HepG2 (cell line): ENCODE data around the gene PDE2A. TPM values are rescaled to one million over a fixed set of nuclear protein-coding genes. Genes with fewer than 3 reads are reported as not detected.

ENCODE experiments used
- ATAC-seq: fragments of 200-7000 bp; cut with Tn5 transposase; 3 replicates; pipeline ENCODE4 v1.9.1; 2020; ENCODE audit warnings: mild to moderate bottlenecking, moderate library complexity
- BruUV-seq: library from RNA; stranded (reverse); fragments of 400-500 nt; replicated peaks from 2 replicates; lab custom pipeline; 2021; lab: Mats Ljungman, UMichigan
- CTCF ChIA-PET: fragments of 300-600 bp; formaldehyde crosslinking; extraction: SDS; loops from one replicate; lab custom pipeline; 2021; ENCODE audit warnings: low total read pairs, inconsistent platforms, low intra/inter-chr PET ratio; lab: Yijun Ruan, JAX
- POLR2A ChIA-PET: fragments of 350-600 bp; sonication (Branson Sonifier 250); formaldehyde crosslinking; loops from one replicate; lab custom pipeline; 2020; ENCODE audit warnings: antibody characterized with exemption, inconsistent platforms; lab: Yijun Ruan, JAX
- DNase-seq: peaks from one replicate; pipeline ENCODE4 v3.0.0-alpha.2; 2015; ENCODE audit warnings: low spot score
- FAIRE-seq: peaks from 3 replicates; lab custom pipeline; 2011; peaks lifted over from hg19 to GRCh38; lab: Jason Lieb, UNC
- H2AFZ ChIP-seq: one replicate; pipeline ENCODE4 v1.6.1; 2011; ENCODE audit warnings: low read length, inconsistent platforms
- H3K27ac ChIP-seq: fragments of 300-600 bp; 3 replicates; pipeline ENCODE4 v1.8.0; 2011; ENCODE audit warnings: mixed run types, mild to moderate bottlenecking, mixed read lengths, low read length, inconsistent platforms; ENCODE audit not compliant: insufficient read depth; ENCODE audit errors: extremely low read length
- H3K27me3 ChIP-seq, 2 experiments: fragments of 200-600 bp in 1 of 2; 2 replicates in 1 of 2; 3 replicates in 1 of 2; pipeline versions ENCODE4 v1.6.0 to v1.8.0; 2011; ENCODE audit warnings: low read length in 2 of 2, mild to moderate bottlenecking in 2 of 2, moderate library complexity in 2 of 2, inconsistent platforms in 1 of 2; ENCODE audit not compliant: insufficient read depth in 2 of 2, control insufficient read depth in 1 of 2
- H3K36me3 ChIP-seq, 2 experiments: fragments of 200-600 bp in 1 of 2; replicated peaks in 1 of 2; 2 replicates in 1 of 2; 3 replicates in 1 of 2; pipeline versions ENCODE4 v1.5.1 to v1.8.0; 2011; ENCODE audit warnings: low read length in 2 of 2, inconsistent platforms in 1 of 2; ENCODE audit not compliant: insufficient read depth in 2 of 2, control insufficient read depth in 1 of 2
- H3K4me1 ChIP-seq: 2 replicates; pipeline ENCODE4 v1.5.1; 2012; ENCODE audit warnings: low read length, inconsistent platforms; ENCODE audit not compliant: insufficient read depth
- H3K4me2 ChIP-seq: 2 replicates; pipeline ENCODE4 v1.6.0; 2011; ENCODE audit warnings: low read depth, low read length, inconsistent platforms
- H3K4me3 ChIP-seq, 3 experiments: fragments of 200-600 bp in 1 of 3; sonication (generic), shearing (Covaris generic) in 1 of 3; replicated peaks in 1 of 3; 2 replicates each; pipeline ENCODE4 v1.5.1; 2011 to 2016; ENCODE audit warnings: low read length in 3 of 3, inconsistent platforms in 2 of 3, low read depth in 2 of 3, mild to moderate bottlenecking in 2 of 3, control low read depth in 1 of 3, mixed read lengths in 1 of 3; ENCODE audit not compliant: insufficient read depth in 1 of 3
- H3K79me2 ChIP-seq: one replicate; pipeline ENCODE4 v1.6.1; 2011; ENCODE audit warnings: low read length, inconsistent platforms; ENCODE audit not compliant: insufficient read depth
- H3K9ac ChIP-seq: 2 replicates; pipeline ENCODE4 v1.6.0; 2011; ENCODE audit warnings: mild to moderate bottlenecking, low read depth, low read length, inconsistent platforms; ENCODE audit not compliant: insufficient read depth
- H3K9me3 ChIP-seq: 2 replicates; pipeline ENCODE4 v1.5.1; 2012; ENCODE audit warnings: mild to moderate bottlenecking, low read length
- H4K20me1 ChIP-seq: 2 replicates; pipeline ENCODE4 v1.6.0; 2011; ENCODE audit warnings: inconsistent platforms, mild to moderate bottlenecking, low read length, moderate library complexity; ENCODE audit not compliant: insufficient read depth
- ELF4 ChIP-seq: sonication (generic); formaldehyde crosslinking; IDR thresholded peaks from 2 replicates; pipeline ENCODE4 v1.5.0; 2020; ENCODE audit warnings: missing genetic modification reagents, mild to moderate bottlenecking, moderate library complexity, borderline replicate concordance
- FOXA3 ChIP-seq: IDR thresholded peaks from 2 replicates; pipeline ENCODE4 v1.6.1; 2016; ENCODE audit warnings: missing genetic modification reagents, missing compliant biosample characterization
- KLF11 ChIP-seq: IDR thresholded peaks from 2 replicates; pipeline ENCODE4 v1.6.1; 2016; ENCODE audit warnings: missing compliant biosample characterization
- SIN3B ChIP-seq: fragments of 150-350 bp; IDR thresholded peaks from 2 replicates; pipeline ENCODE4 v1.6.1; 2014; ENCODE audit warnings: low read length
- SMC3 ChIP-seq: IDR thresholded peaks from 2 replicates; pipeline ENCODE4 v1.6.1; 2011; ENCODE audit warnings: low read length, improper control_type of control experiment
- THYN1 ChIP-seq: sonication (generic); formaldehyde crosslinking; IDR thresholded peaks from 2 replicates; pipeline ENCODE4 v1.8.1; 2023; ENCODE audit warnings: low read depth, mild to moderate bottlenecking, moderate library complexity, missing genetic modification reagents, borderline replicate concordance
- ZNF441 ChIP-seq: sonication (generic); formaldehyde crosslinking; IDR thresholded peaks from 2 replicates; pipeline ENCODE4 v1.7.0; 2021; ENCODE audit warnings: missing genetic modification reagents, borderline replicate concordance
- ZNF574 ChIP-seq: sonication (generic); formaldehyde crosslinking; IDR thresholded peaks from 2 replicates; pipeline ENCODE4 v1.4.0; 2020; ENCODE audit warnings: missing genetic modification reagents
- WGBS: methylation state at CpG from one replicate; pipeline ENCODE4 v1.1.6; 2017; ENCODE audit warnings: low lambda C conversion rate; 5-methylcytosine and 5-hydroxymethylcytosine counted together
- in situ Hi-C: cut with HindIII; loops from 2 replicates; pipeline ENCODE4 v1.10.0; 2017; ENCODE audit warnings: low pct_unique_long_range_greater_than_20kb; ENCODE audit not compliant: extremely low pct_ligation_motif_present
- intact Hi-C: fragments of 100-400 bp; cut with micrococcal nuclease; formaldehyde crosslinking; loops from one replicate; pipeline ENCODE4 v1.10.0; 2022; ENCODE audit not compliant: unreplicated experiment
- polyA plus RNA-seq, 8 experiments: library from polyadenylated mRNA; depleted of rRNA in 3 of 8; stranded (reverse) in 7 of 8; unstranded in 1 of 8; fragments of >200 nt; fragmentation: Illumina TruSeq in 4 of 8; extraction: Trizol in 4 of 8; gene quantifications; 2 replicates each; pipeline versions ENCODE4 v1.2.1 to v1.2.3, GENCODE V29; 2011 to 2016; ENCODE audit warnings: low read depth in 4 of 8, missing spikeins in 1 of 8, mixed read lengths in 1 of 8; ENCODE audit not compliant: insufficient read depth in 1 of 8
- total RNA-seq, 5 experiments: library from RNA; depleted of rRNA; stranded (reverse); fragments of >200 nt; fragmentation: Illumina TruSeq; extraction: Trizol; gene quantifications; 2 replicates each; pipeline ENCODE4 v1.2.3, GENCODE V29; 2016; ENCODE audit warnings: low read depth in 1 of 5

The PDE2A gene
- total and polyA plus RNA-seq, 2 of the 13 experiments (the other 11 are each of a cell fraction or from before 2014, with no cell fraction given), result 3.1 TPM; not detected in 1

GRCh38 chr11:72720784-72721183, 46.6 kb upstream of the PDE2A start (continued):
- TF ChIP-seq FOXA3, result no peak
- no peak for TF ChIP-seq THYN1 (CRISPR knock-in tag)
- TF ChIP-seq ELF4 (CRISPR knock-in tag), result no peak
- TF ChIP-seq, all 625 proteins: peak for 0

- Histone ChIP-seq H3K9me3 (no peaks in the 10 kb centered on the region), H3K79me2 (peaks cover 45% of the 10 kb centered on the region), H4K20me1 (peaks cover 14% of the 10 kb centered on the region; the same call in 1 of the 2 replicates), H3K36me3 (peaks cover 50 to 89% of the 10 kb centered on the region in 2 experiments; a peak in 4 of 5 replicates), H3K9ac (no peak overlapping the region), H3K27ac (no peak overlapping the region), H3K27me3 (no peaks in the 10 kb centered on the region), H2AFZ (no peak overlapping the region), H3K4me1 (no peaks in the 10 kb centered on the region), H3K4me3 (no peak overlapping the region), H3K4me2 (no peak overlapping the region)
- ATAC-seq (no peak), DNase-seq (no peak), FAIRE-seq (no peak)
- WGBS, result 97% methylated on average over 3 of the region's 3 CpGs
- POLR2A ChIA-PET, result no interaction called here
- TF ChIP-seq SMC3 (no peak), SIN3B (no peak), ZNF441 (CRISPR knock-in tag) (no peak), ZNF574 (no peak), KLF11 (no peak)
- CTCF ChIA-PET, result no interaction called here
- intact Hi-C loops (no loop called here), in situ Hi-C loops (no loop called here)
- no TSS peak for BruUV-seq
Observed at GRCh38 chr11:72720047-72720446, 45.8 kb upstream of the PDE2A start.
